Measurements from ENCODE around the gene CDC42BPB. TPM values are rescaled to one million over a fixed set of nuclear protein-coding genes. Genes with fewer than 3 reads are reported as not detected.
A peak's percentile ranks its signal among the peaks of the same experiment; 100 is the strongest.

CDC42BPB gene
- total RNA-seq, 4 donors from 2014 or later: 90.7 to 153 (median 101) TPM

- Histone ChIP-seq H3K9me3 (no peaks in the 10 kb centered on the region), H3K4me3 (replicated peaks in 1 of 3) (no peak overlapping the region), H3K4me1 (peaks cover 38 to 40% of the 10 kb centered on the region in 2 donors), H3K36me3 (peaks cover 33 to 41% of the 10 kb centered on the region in 2 donors), H3K27me3 (no peaks in the 10 kb centered on the region), H3K27ac (no peak overlapping the region)
- 79 to 84% methylated on average over 8 of the region's 8 CpGs for WGBS, 2 donors
- DNase-seq: no peak
- TF ChIP-seq CTCF (IDR thresholded peaks at IDR 0.05): no peak
- no peak for TF ChIP-seq POLR2A (IDR thresholded peaks at IDR 0.05)
- intact Hi-C loops (cut with DNase I): no loop called here
These were observed 105.5 kb downstream of the CDC42BPB start for GRCh38 chr14:102951799-102952198.

GRCh38 chr14:102951034-102951433 lies 106.3 kb downstream of the CDC42BPB start:
- Histone ChIP-seq H3K4me3 (replicated peaks in 1 of 3) (no peak overlapping the region), H3K27ac (peak overlapping the region in 1 of 3 donors; percentile 4), H3K36me3 (peaks cover 37 to 48% of the 10 kb centered on the region in 2 donors), H3K9me3 (no peaks in the 10 kb centered on the region), H3K4me1 (peaks cover 35 to 37% of the 10 kb centered on the region in 2 donors), H3K27me3 (no peaks in the 10 kb centered on the region)
- TF ChIP-seq POLR2A (IDR thresholded peaks at IDR 0.05) (no peak), CTCF (IDR thresholded peaks at IDR 0.05) (no peak)
- DNase-seq: no peak
- intact Hi-C loops (cut with DNase I): no loop called here
- 85% methylated on average over 10 of the region's 10 CpGs for WGBS, 2 donors

- 48 to 62% methylated on average over 15 to 22 of the region's 23 CpGs for WGBS, 2 donors
- Histone ChIP-seq H3K27me3 (no peaks in the 10 kb centered on the region), H3K4me3 (replicated peaks in 1 of 3) (no peak overlapping the region), H3K27ac (peak overlapping the region; percentile 24 to 39 (median 38)), H3K36me3 (peaks cover 48 to 59% of the 10 kb centered on the region in 2 donors), H3K9me3 (no peaks in the 10 kb centered on the region), H3K4me1 (peaks cover 26 to 30% of the 10 kb centered on the region in 2 donors)
- peak; percentile 87 to 92 for DNase-seq
- intact Hi-C loops (cut with DNase I): no loop called here
- TF ChIP-seq CTCF (IDR thresholded peaks at IDR 0.05) (no peak), POLR2A (IDR thresholded peaks at IDR 0.05) (no peak)
These were observed 107.4 kb downstream of the CDC42BPB start for GRCh38 chr14:102949801-102950451.

GRCh38 chr14:102949062-102949800 lies 108.1 kb downstream of the CDC42BPB start:
- no peak for TF ChIP-seq POLR2A (IDR thresholded peaks at IDR 0.05)
- TF ChIP-seq CTCF (IDR thresholded peaks at IDR 0.05): no peak
- H3K27me3 ChIP-seq: no peaks in the 10 kb centered on the region
- H3K4me1 ChIP-seq: peaks cover 25 to 30% of the 10 kb centered on the region in 2 donors
- intact Hi-C loops (cut with DNase I): no loop called here
- H3K36me3 ChIP-seq: peaks cover 50 to 63% of the 10 kb centered on the region in 2 donors
- WGBS, 2 donors: 84 to 85% methylated on average over 24 to 28 of the region's 28 CpGs
- H3K4me3 ChIP-seq (replicated peaks in 1 of 3): no peak overlapping the region
- H3K9me3 ChIP-seq: no peaks in the 10 kb centered on the region
- H3K27ac ChIP-seq: peak overlapping the region in 1 of 3 donors; percentile 27
- DNase-seq: no peak

GRCh38 chr14:102948698-102949061 lies 108.7 kb downstream of the CDC42BPB start:
- Histone ChIP-seq H3K27ac (peak overlapping the region in 1 of 3 donors; percentile 27), H3K4me1 (peaks cover 25 to 30% of the 10 kb centered on the region in 2 donors), H3K9me3 (no peaks in the 10 kb centered on the region), H3K27me3 (no peaks in the 10 kb centered on the region), H3K36me3 (peaks cover 47 to 64% of the 10 kb centered on the region in 2 donors), H3K4me3 (replicated peaks in 1 of 3) (no peak overlapping the region)
- no peak for DNase-seq
- intact Hi-C loops (cut with DNase I): no loop called here
- TF ChIP-seq CTCF (IDR thresholded peaks at IDR 0.05) (no peak), POLR2A (IDR thresholded peaks at IDR 0.05) (no peak)
- WGBS, 2 donors: 45 to 68% methylated on average over 3 to 7 of the region's 9 CpGs
